Liver (tissue), 9 donors: ENCODE data around the gene ERI2. TPM values are rescaled to one million over a fixed set of nuclear protein-coding genes. Genes with fewer than 3 reads are reported as not detected.

ENCODE experiments used
- DNase-seq: peaks from one replicate; pipeline ENCODE4 v3.0.0-alpha.2; 2017; ENCODE audit warnings: low spot score
- H3K27ac ChIP-seq, 2 donors: one replicate each; pipeline ENCODE4 v1.7.0; 2013; ENCODE audit warnings: inconsistent platforms in 2 of 2, low read length in 2 of 2, control low read depth in 1 of 2, low read depth in 1 of 2, mild to moderate bottlenecking in 1 of 2
- H3K27me3 ChIP-seq, 4 donors: one replicate each; pipeline versions ENCODE4 v1.6.1 to v1.7.0; 2013; ENCODE audit warnings: low read length in 3 of 4, inconsistent platforms in 1 of 4, mild to moderate bottlenecking in 1 of 4, moderate library complexity in 1 of 4; ENCODE audit not compliant: control insufficient read depth in 4 of 4, insufficient read depth in 4 of 4
- H3K36me3 ChIP-seq, 4 donors: one replicate each; pipeline versions ENCODE4 v1.6.1 to v1.7.0; 2013; ENCODE audit warnings: low read length in 3 of 4, mild to moderate bottlenecking in 3 of 4, low read depth in 1 of 4, moderate library complexity in 1 of 4; ENCODE audit not compliant: control insufficient read depth in 4 of 4, insufficient read depth in 3 of 4
- H3K4me1 ChIP-seq, 4 donors: one replicate each; pipeline versions ENCODE4 v1.6.1 to v1.7.0; 2013; ENCODE audit warnings: low read length in 3 of 4, mild to moderate bottlenecking in 3 of 4, moderate library complexity in 1 of 4; ENCODE audit not compliant: control insufficient read depth in 4 of 4, insufficient read depth in 4 of 4
- H3K4me3 ChIP-seq, 3 donors: one replicate each; pipeline versions ENCODE4 v1.6.1 to v1.7.0; 2013; ENCODE audit warnings: low read length in 3 of 3, control low read depth in 1 of 3, low read depth in 1 of 3, mild to moderate bottlenecking in 1 of 3
- H3K9ac ChIP-seq, 2 donors: one replicate each; pipeline ENCODE4 v1.7.0; 2013; ENCODE audit warnings: low read length in 2 of 2, mild to moderate bottlenecking in 2 of 2, moderate library complexity in 2 of 2, control low read depth in 1 of 2, low read depth in 1 of 2
- H3K9me3 ChIP-seq, 4 donors: one replicate each; pipeline versions ENCODE4 v1.6.1 to v1.7.0; 2013; ENCODE audit warnings: low read length in 3 of 4; ENCODE audit not compliant: control insufficient read depth in 4 of 4
- EGR1 ChIP-seq, 2 donors: IDR thresholded peaks; 2 replicates each; pipeline ENCODE4 v1.6.1; 2016 to 2018; ENCODE audit warnings: antibody characterized with exemption in 2 of 2, low read depth in 2 of 2
- FOXA1 ChIP-seq: IDR thresholded peaks from 2 replicates; pipeline ENCODE4 v1.6.1; 2016; ENCODE audit warnings: antibody characterized with exemption
- FOXA2 ChIP-seq: IDR thresholded peaks from 2 replicates; pipeline ENCODE4 v1.6.1; 2016; ENCODE audit warnings: antibody characterized with exemption
- GABPA ChIP-seq, 2 donors: IDR thresholded peaks in 1 of 2; conservative IDR thresholded peaks in 1 of 2; 2 replicates each; pipeline ENCODE4 v1.6.1; 2016; ENCODE audit warnings: antibody characterized with exemption in 2 of 2, mild to moderate bottlenecking in 1 of 2, moderate library complexity in 1 of 2
- HNF4A ChIP-seq, 2 donors: conservative IDR thresholded peaks; 2 replicates each; pipeline ENCODE4 v1.6.1; 2016; ENCODE audit warnings: antibody characterized with exemption in 2 of 2, mild to moderate bottlenecking in 2 of 2
- HNF4G ChIP-seq: IDR thresholded peaks from 2 replicates; pipeline ENCODE4 v1.6.1; 2016; ENCODE audit warnings: antibody characterized with exemption
- JUND ChIP-seq, 2 donors: IDR thresholded peaks; 2 replicates each; pipeline ENCODE4 v1.6.1; 2016; ENCODE audit warnings: antibody characterized with exemption in 2 of 2
- NR2F2 ChIP-seq: IDR thresholded peaks from 2 replicates; pipeline ENCODE4 v1.6.1; 2016; ENCODE audit warnings: antibody characterized with exemption
- RAD21 ChIP-seq, 2 donors: IDR thresholded peaks; 2 replicates each; pipeline ENCODE4 v1.6.1; 2016; ENCODE audit warnings: antibody characterized with exemption in 2 of 2, mild to moderate bottlenecking in 2 of 2
- RXRA ChIP-seq, 2 donors: IDR thresholded peaks; 2 replicates each; pipeline ENCODE4 v1.6.1; 2017 to 2018; ENCODE audit warnings: antibody characterized with exemption in 2 of 2, mild to moderate bottlenecking in 1 of 2
- SP1 ChIP-seq: IDR thresholded peaks from 2 replicates; pipeline ENCODE4 v1.6.1; 2018; ENCODE audit warnings: antibody characterized with exemption, mild to moderate bottlenecking
- TAF1 ChIP-seq: conservative IDR thresholded peaks from 2 replicates; pipeline ENCODE4 v1.6.1; 2016; ENCODE audit warnings: antibody characterized with exemption, mild to moderate bottlenecking
- YY1 ChIP-seq: IDR thresholded peaks from 2 replicates; pipeline ENCODE4 v1.6.1; 2016; ENCODE audit warnings: antibody characterized with exemption, mild to moderate bottlenecking
- ZBTB33 ChIP-seq: IDR thresholded peaks from 2 replicates; pipeline ENCODE4 v1.6.1; 2016; ENCODE audit warnings: antibody characterized with exemption
- WGBS: extraction: QIAGEN DNeasy Blood & Tissue Kit; methylation state at CpG from one replicate; pipeline ENCODE4 v1.1.7; 2013; 5-methylcytosine and 5-hydroxymethylcytosine counted together
- polyA plus RNA-seq, 2 donors: library from polyadenylated mRNA; stranded (reverse) in 1 of 2; unstranded in 1 of 2; fragments of 200-250 nt in 1 of 2; fragments of >200 nt in 1 of 2; fragmentation: Nextera tagmentation in 1 of 2; extraction: Ambion mirVana in 1 of 2; gene quantifications; one replicate each; pipeline versions ENCODE4 v1.2.1 to v1.2.3, GENCODE V29; 2013 to 2015
- total RNA-seq, 2 donors: library from RNA; depleted of rRNA; stranded (reverse); fragments of >200 nt; gene quantifications; one replicate each; pipeline ENCODE4 v1.2.3, GENCODE V29; 2014
- TF ChIP-seq, protein P1 (sequence below): IDR thresholded peaks from 2 replicates; pipeline ENCODE4 v1.6.1; 2016; ENCODE audit warnings: antibody characterized with exemption
- TF ChIP-seq, protein P2 (sequence below): IDR thresholded peaks from 2 replicates; pipeline ENCODE4 v1.6.1; 2016; ENCODE audit warnings: antibody characterized with exemption
- TF ChIP-seq, protein P3 (sequence below): IDR thresholded peaks from 2 replicates; pipeline ENCODE4 v1.6.1; 2016; ENCODE audit warnings: antibody characterized with exemption, mild to moderate bottlenecking
- TF ChIP-seq, protein P4 (sequence below): fragments of 150-350 bp; IDR thresholded peaks from 2 replicates; pipeline ENCODE4 v1.5.1; 2017; ENCODE audit warnings: improper control_type of control experiment, low read depth, low read length; ENCODE audit not compliant: missing input control
- donor health status: healthy.
- donor health status: healthy.
- donor health status: healthy.
- donor health status: healthy.
- donor health status: healthy.

Gene ERI2
- total and polyA plus RNA-seq, 4 donors: 8.8 to 79.1 (median 19.1) TPM

DNA sequence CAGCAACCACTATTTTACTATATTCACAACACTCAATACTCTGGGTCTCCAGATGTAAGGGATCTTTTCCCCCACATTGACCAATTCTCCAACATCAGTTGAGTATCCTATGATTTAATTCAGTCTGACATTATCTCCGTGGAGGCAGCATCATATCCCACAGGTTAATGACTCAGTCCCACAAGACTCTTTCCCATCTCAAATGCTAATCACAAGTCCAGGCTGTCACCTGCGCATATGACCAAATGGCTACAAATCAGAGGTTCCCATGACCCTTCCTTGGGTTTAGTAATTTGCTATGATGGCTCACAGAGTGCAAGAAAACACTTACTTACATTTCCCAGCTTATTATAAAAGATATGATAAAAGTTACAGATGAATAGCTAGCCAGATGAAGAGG lies 23.8 kb downstream of the ERI2 start (continued):
- no peak for TF ChIP-seq ZBTB33

DNA sequence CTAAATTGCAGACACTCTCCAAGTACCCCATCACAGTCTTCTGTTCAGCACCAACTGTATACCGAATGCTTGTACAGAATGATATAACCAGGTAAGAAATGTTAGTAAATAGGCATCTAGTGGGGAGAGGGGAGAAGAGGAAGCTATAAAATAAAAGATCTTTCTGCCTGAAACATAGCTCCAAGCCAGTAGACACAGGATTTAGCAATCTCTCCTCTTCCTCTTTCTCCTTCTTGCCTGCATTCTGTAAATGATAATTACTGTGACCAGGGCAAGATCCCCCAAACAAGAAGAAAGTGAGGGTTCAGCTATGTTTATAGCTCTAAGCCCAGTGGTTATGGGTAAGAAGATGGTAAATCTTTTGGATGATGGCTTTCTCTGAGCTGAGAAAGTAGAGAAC lies 24.6 kb downstream of the ERI2 start:
- Histone ChIP-seq H3K4me3 (no peak overlapping the region), H3K36me3 (peaks cover 12 to 74% (median 56%) of the 10 kb centered on the region in 4 donors), H3K9me3 (no peaks in the 10 kb centered on the region), H3K4me1 (no peaks in the 10 kb centered on the region), H3K27ac (no peak overlapping the region), H3K27me3 (no peaks in the 10 kb centered on the region), H3K9ac (no peak overlapping the region)
- 93% methylated on average over 1 of the region's 1 CpG for whole genome bisulfite sequencing
- TF ChIP-seq, protein P1, sequence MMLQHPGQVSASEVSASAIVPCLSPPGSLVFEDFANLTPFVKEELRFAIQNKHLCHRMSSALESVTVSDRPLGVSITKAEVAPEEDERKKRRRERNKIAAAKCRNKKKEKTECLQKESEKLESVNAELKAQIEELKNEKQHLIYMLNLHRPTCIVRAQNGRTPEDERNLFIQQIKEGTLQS: no peak
- TF ChIP-seq FOXA2: no peak
- no peak for TF ChIP-seq TAF1
- no peak for TF ChIP-seq HNF4G
- no peak for TF ChIP-seq YY1
- TF ChIP-seq RAD21 (IDR thresholded peaks at IDR 0.05): no peak
- TF ChIP-seq, protein P2, sequence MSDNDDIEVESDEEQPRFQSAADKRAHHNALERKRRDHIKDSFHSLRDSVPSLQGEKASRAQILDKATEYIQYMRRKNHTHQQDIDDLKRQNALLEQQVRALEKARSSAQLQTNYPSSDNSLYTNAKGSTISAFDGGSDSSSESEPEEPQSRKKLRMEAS: no peak
- TF ChIP-seq JUND (IDR thresholded peaks at IDR 0.05): no peak
- TF ChIP-seq, protein P3, sequence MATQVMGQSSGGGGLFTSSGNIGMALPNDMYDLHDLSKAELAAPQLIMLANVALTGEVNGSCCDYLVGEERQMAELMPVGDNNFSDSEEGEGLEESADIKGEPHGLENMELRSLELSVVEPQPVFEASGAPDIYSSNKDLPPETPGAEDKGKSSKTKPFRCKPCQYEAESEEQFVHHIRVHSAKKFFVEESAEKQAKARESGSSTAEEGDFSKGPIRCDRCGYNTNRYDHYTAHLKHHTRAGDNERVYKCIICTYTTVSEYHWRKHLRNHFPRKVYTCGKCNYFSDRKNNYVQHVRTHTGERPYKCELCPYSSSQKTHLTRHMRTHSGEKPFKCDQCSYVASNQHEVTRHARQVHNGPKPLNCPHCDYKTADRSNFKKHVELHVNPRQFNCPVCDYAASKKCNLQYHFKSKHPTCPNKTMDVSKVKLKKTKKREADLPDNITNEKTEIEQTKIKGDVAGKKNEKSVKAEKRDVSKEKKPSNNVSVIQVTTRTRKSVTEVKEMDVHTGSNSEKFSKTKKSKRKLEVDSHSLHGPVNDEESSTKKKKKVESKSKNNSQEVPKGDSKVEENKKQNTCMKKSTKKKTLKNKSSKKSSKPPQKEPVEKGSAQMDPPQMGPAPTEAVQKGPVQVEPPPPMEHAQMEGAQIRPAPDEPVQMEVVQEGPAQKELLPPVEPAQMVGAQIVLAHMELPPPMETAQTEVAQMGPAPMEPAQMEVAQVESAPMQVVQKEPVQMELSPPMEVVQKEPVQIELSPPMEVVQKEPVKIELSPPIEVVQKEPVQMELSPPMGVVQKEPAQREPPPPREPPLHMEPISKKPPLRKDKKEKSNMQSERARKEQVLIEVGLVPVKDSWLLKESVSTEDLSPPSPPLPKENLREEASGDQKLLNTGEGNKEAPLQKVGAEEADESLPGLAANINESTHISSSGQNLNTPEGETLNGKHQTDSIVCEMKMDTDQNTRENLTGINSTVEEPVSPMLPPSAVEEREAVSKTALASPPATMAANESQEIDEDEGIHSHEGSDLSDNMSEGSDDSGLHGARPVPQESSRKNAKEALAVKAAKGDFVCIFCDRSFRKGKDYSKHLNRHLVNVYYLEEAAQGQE: no peak
- no peak for TF ChIP-seq HNF4A (conservative IDR thresholded peaks at IDR 0.05)
- no peak for TF ChIP-seq FOXA1
- TF ChIP-seq NR2F2: no peak
- no peak for TF ChIP-seq EGR1 (IDR thresholded peaks at IDR 0.05; ENCODE audit: low read depth in 2 of 2)
- no peak for TF ChIP-seq ZBTB33
- no peak for TF ChIP-seq GABPA (IDR thresholded peaks at IDR 0.05 in 1 of 2, conservative IDR thresholded peaks at IDR 0.05 in 1 of 2)
- TF ChIP-seq SP1: no peak
- TF ChIP-seq, protein P4, sequence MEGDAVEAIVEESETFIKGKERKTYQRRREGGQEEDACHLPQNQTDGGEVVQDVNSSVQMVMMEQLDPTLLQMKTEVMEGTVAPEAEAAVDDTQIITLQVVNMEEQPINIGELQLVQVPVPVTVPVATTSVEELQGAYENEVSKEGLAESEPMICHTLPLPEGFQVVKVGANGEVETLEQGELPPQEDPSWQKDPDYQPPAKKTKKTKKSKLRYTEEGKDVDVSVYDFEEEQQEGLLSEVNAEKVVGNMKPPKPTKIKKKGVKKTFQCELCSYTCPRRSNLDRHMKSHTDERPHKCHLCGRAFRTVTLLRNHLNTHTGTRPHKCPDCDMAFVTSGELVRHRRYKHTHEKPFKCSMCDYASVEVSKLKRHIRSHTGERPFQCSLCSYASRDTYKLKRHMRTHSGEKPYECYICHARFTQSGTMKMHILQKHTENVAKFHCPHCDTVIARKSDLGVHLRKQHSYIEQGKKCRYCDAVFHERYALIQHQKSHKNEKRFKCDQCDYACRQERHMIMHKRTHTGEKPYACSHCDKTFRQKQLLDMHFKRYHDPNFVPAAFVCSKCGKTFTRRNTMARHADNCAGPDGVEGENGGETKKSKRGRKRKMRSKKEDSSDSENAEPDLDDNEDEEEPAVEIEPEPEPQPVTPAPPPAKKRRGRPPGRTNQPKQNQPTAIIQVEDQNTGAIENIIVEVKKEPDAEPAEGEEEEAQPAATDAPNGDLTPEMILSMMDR: no peak
- no peak for TF ChIP-seq RXRA (IDR thresholded peaks at IDR 0.05)
- no peak for DNase-seq
